GM19468 (cell line): Measurements from ENCODE around the gene NELFCD.

Experiments used
- ATAC-seq: cut with Tn5 transposase; IDR thresholded peaks from one replicate; pipeline ENCODE4 v1.9.1; 2021; ENCODE audit warnings: mild to moderate bottlenecking, moderate library complexity, moderate number of reproducible peaks; ENCODE audit not compliant: unreplicated experiment; ENCODE audit errors: extremely low read depth

The NELFCD gene

GRCh38 chr20:58991715-58992114 is 10.7 kb downstream of the NELFCD start:
- ATAC-seq, result no peak

- ATAC-seq, result no peak
Observed at GRCh38 chr20:58992911-58993310, 11.9 kb downstream of the NELFCD start.

DNA sequence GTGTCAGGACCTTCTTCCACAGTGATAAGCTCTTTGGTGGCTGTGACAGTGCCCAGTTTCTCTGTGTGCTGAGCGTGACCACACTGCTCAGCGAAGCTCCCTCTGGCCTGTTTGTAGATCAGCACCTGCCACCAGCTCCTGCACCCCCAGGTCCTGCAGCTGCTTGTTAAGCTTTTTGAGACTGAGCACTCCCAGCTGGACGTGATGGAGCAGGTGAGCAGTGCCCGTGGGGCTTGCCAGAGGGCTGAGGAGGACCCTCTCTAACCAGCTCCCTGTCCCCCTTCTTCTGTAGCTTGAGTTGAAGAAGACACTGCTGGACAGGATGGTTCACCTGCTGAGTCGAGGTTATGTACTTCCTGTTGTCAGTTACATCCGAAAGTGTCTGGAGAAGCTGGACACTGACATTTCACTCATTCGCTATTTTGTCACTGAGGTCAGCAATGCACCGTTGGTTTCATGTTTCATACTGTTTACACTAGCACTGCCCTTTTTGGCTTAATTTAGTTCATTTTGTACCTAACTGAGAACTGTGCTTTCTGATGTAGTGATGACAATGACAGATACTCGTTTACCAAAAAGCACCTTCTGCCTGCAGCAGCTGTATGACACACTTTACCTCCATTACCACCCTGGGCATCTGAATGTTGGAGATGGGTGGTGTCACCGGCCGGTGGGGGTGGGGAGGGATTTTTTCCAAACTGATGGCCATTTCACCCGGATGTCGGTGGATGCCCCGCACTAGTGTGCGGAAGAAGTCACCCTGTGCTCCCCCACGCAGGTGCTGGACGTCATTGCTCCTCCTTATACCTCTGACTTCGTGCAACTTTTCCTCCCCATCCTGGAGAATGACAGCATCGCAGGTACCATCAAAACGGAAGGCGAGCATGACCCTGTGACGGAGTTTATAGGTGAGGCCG is 12.5 kb downstream of the NELFCD start:
- ATAC-seq, result no peak

DNA sequence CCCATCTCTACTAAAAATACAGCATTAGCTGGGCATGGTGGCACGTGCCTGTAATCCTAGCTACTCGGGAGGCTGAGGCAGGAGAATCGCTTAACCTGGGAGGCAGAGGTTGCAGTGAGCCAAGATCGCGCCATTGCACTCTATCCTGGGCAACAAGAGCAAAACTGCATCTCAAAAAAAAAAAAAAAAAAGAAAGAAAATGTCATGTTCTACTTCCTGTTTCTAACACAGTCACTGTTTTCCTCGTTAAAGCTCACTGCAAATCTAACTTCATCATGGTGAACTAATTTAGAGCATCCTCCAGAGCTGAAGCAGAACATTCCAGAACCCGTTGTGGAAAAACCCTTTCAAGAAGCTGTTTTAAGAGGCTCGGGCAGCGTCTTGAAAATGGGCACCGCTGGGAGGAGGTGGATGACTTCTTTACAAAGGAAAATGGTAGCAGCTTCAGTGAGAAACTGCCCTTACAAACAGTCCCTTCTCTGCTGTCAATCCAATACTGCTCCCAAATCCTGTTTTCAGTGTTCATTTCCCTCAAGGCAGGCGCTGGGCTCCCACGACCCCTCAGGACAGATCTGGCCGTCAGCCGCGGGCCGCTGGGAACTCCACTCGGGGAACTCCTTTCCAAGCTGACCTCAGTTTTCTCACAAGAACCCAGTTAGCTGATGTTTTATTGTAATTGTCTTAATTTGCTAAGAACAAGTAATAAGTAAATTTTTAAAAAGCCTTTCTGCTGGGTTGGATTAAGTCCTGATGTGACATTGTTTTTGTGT is 13.5 kb downstream of the NELFCD start:
- ATAC-seq, result no peak

GRCh38 chr20:58995461-58996225 is 14.6 kb downstream of the NELFCD start:
- no peak for ATAC-seq

- no peak for ATAC-seq
Observed at GRCh38 chr20:58996226-58996611, 15.2 kb downstream of the NELFCD start.

- ATAC-seq, result no peak
Observed at GRCh38 chr20:58997141-58997770, 16.2 kb downstream of the NELFCD start.

DNA sequence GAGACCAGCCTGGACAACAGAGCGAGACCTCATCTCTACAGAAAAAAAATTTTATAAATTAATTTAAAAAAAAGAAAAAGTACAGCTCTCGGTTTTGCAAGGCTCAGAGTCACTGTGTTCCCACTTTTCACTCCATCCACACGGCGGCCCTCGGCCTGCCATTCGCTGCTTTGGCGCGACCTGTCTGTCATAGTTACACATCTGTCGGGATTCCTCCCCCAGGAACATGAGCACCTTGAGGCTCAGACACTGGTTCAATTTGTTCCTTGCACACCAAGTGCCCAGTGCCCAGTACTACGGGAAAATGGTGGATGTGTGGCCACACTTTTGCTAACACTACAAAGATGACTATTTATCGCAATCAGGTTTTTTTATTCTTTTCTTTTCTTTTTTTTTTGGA is 17.6 kb downstream of the NELFCD start:
- no peak for ATAC-seq

DNA sequence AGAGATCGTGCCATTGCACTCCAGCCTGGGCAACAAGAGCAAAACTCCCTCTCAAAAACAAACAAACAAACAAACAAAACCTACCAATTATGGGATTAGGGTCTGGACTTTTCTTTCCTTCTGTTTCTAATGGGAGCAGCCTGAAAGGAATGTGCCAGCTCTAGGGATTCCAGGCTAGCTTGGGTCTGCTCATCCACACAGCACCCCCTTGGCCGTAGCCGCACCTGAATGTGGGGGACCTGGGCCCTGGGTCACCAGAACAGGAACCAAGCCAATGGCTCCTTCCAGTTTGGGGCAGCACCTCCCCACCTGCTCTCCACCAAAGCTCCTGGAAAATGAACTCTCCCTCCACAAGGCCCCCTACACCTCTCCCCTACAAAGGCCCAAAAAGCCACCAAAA is 19.3 kb downstream of the NELFCD start:
- no peak for ATAC-seq

DNA sequence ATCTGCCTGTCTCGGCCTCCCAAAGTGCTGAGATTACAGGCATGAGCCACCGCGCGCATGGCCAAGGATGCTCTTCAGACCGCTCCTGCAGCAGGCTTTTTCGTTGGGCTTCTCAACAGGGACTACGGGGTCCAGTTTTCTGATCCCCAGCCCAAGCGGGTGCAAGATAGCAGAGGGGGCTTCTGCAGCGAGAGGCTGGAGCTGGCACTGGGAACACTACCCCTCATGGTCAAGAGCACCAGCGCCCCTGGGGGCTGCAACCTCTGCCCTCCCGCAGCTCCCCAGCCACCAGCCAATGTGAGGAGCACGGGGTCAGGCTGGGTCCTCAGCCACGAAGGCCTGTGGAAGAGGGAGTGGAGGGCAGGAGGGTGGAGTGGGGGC is 20.0 kb downstream of the NELFCD start:
- ATAC-seq, result no peak

GRCh38 chr20:59001449-59002171 is 20.6 kb downstream of the NELFCD start:
- no peak for ATAC-seq

DNA sequence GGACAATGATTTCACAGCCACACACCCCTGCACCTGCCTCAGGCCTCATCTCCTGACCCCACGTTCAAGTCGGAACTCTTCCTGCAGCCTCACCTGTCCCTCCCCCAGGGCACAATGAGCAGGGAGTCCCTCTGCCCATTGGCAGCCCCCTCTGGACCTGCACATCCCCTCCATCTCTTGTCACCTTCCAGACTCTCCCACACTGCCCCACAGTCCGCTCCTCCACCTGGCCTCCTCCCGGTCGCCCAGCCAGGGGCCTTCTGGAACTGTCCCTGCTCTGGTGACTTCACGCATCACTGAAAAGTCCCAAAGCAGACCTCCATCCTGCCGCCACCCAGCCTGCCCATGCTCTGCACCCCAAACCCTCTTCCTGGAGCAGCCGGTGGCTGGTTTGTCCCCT is 21.3 kb downstream of the NELFCD start:
- no peak for ATAC-seq

- ATAC-seq, result no peak
Observed at GRCh38 chr20:59002874-59003399, 21.9 kb downstream of the NELFCD start.

- ATAC-seq, result no peak
Observed at GRCh38 chr20:59003836-59004492, 22.9 kb downstream of the NELFCD start.

GRCh38 chr20:59004493-59004762 is 23.4 kb downstream of the NELFCD start:
- no peak for ATAC-seq

- ATAC-seq, result peak; percentile 56
Observed at GRCh38 chr20:59004763-59005522, 23.9 kb downstream of the NELFCD start.

- no peak for ATAC-seq
Observed at GRCh38 chr20:59005523-59006166, 24.6 kb downstream of the NELFCD start.
